OCI-LY7 (cell line): ENCODE results near the gene MYMK. TPM values are rescaled to one million over a fixed set of nuclear protein-coding genes. Genes with fewer than 3 reads are reported as not detected.

ENCODE experiments used
- BruUV-seq: library from RNA; stranded (reverse); fragments of 400-500 nt; replicated peaks from 2 replicates; lab custom pipeline; 2021; lab: Mats Ljungman, UMichigan
- CTCF ChIA-PET: fragments of 300-600 bp; sonication (Branson Sonifier 250); formaldehyde crosslinking; loops from one replicate; lab custom pipeline; 2022; ENCODE audit warnings: antibody characterized with exemption; ENCODE audit not compliant: unreplicated experiment; lab: Charles Lee
- POLR2A ChIA-PET: fragments of 300-600 bp; sonication (Branson Sonifier 250); formaldehyde crosslinking; loops from one replicate; lab custom pipeline; 2022; ENCODE audit warnings: antibody characterized with exemption; lab: Charles Lee
- DNase-seq: peaks from one replicate; pipeline ENCODE4 v3.0.0-alpha.2; 2015; ENCODE audit warnings: low spot score
- H2AFZ ChIP-seq: fragments of 200-600 bp; sonication (generic), shearing (Covaris generic); 2 replicates; pipeline ENCODE4 v1.6.1; 2014; ENCODE audit warnings: mild to moderate bottlenecking, antibody characterized with exemption, low read length, moderate library complexity
- H3K27ac ChIP-seq: fragments of 200-600 bp; sonication (generic); 2 replicates; pipeline ENCODE4 v1.5.1; 2014; ENCODE audit warnings: mixed run types, low read depth, mild to moderate bottlenecking, moderate library complexity, low read length, inconsistent platforms; ENCODE audit not compliant: poor library complexity, severe bottlenecking
- H3K36me3 ChIP-seq: fragments of 200-600 bp; sonication (generic); 2 replicates; pipeline ENCODE4 v1.6.1; 2014; ENCODE audit warnings: mild to moderate bottlenecking, antibody characterized with exemption, low read length, moderate library complexity, mixed read lengths; ENCODE audit not compliant: insufficient read depth
- H3K4me1 ChIP-seq: fragments of 200-600 bp; sonication (generic); 2 replicates; pipeline ENCODE4 v1.5.1; 2014; ENCODE audit warnings: mild to moderate bottlenecking, low read length; ENCODE audit not compliant: insufficient read depth, poor library complexity, severe bottlenecking
- H3K4me2 ChIP-seq: fragments of 200-600 bp; sonication (generic); 2 replicates; pipeline ENCODE4 v1.6.1; 2014; ENCODE audit warnings: mild to moderate bottlenecking, low read length
- H3K4me3 ChIP-seq: fragments of 200-600 bp; sonication (generic); 2 replicates; pipeline ENCODE4 v1.5.1; 2014; ENCODE audit warnings: mild to moderate bottlenecking, low read depth, low read length; ENCODE audit not compliant: poor library complexity, severe bottlenecking
- H3K79me2 ChIP-seq: fragments of 200-600 bp; sonication (generic); 2 replicates; pipeline ENCODE4 v1.6.1; 2016; ENCODE audit warnings: low read depth, mild to moderate bottlenecking, low read length, moderate library complexity, mixed read lengths; ENCODE audit not compliant: insufficient read depth
- H3K9me2 ChIP-seq: fragments of 200-600 bp; sonication (generic); 2 replicates; pipeline ENCODE4 v1.6.1; 2016; ENCODE audit warnings: mild to moderate bottlenecking, low read length, mixed read lengths; ENCODE audit not compliant: insufficient read depth
- H3K9me3 ChIP-seq: fragments of 200-600 bp; sonication (generic); 2 replicates; pipeline ENCODE4 v1.6.1; 2014; ENCODE audit warnings: mild to moderate bottlenecking, mixed run types, low read length, mixed read lengths
- H4K20me1 ChIP-seq: fragments of 200-600 bp; sonication (generic); 2 replicates; pipeline ENCODE4 v1.6.1; 2014; ENCODE audit warnings: mild to moderate bottlenecking, antibody characterized with exemption, low read length, moderate library complexity, mixed read lengths; ENCODE audit not compliant: insufficient read depth
- EZH2phosphoT487 ChIP-seq: fragments of 200-600 bp; sonication (generic); IDR thresholded peaks from 2 replicates; pipeline ENCODE4 v1.6.1; 2018; ENCODE audit warnings: low read depth, borderline replicate concordance, mild to moderate bottlenecking, mixed run types, antibody characterized with exemption, low read length, moderate library complexity, mixed read lengths
- intact Hi-C: fragments of 100-400 bp; cut with micrococcal nuclease; formaldehyde crosslinking; loops from one replicate; pipeline ENCODE4 v1.10.0; 2022; ENCODE audit not compliant: unreplicated experiment
- total RNA-seq, 2 experiments: library from RNA; depleted of rRNA in 1 of 2; stranded (reverse); fragments of >200 nt in 1 of 2; shearing (Covaris generic) in 1 of 2; gene quantifications; 2 replicates each; pipeline ENCODE4 v1.2.3, GENCODE V29; 2014 to 2022
- TF ChIP-seq, protein P1 (sequence below): fragments of 200-600 bp; sonication (generic); conservative IDR thresholded peaks from 2 replicates; pipeline ENCODE4 v1.5.1; 2014; ENCODE audit warnings: mild to moderate bottlenecking, antibody characterized with exemption, low read length, moderate library complexity, mixed read lengths

Gene MYMK
- total RNA-seq, 2 experiments from 2014 or later: not detected

- intact Hi-C loops: no loop called here
- POLR2A ChIA-PET: no interaction called here
These were observed 10.1 kb downstream of the MYMK start for GRCh38 chr9:133514460-133515239.

GRCh38 chr9:133513214-133514100 lies 11.3 kb downstream of the MYMK start:
- Histone ChIP-seq H4K20me1 (no peaks in the 10 kb centered on the region), H3K79me2 (no peaks in the 10 kb centered on the region), H3K4me2 (no peak overlapping the region), H3K4me3 (no peak overlapping the region), H3K9me3 (no peaks in the 10 kb centered on the region), H3K4me1 (no peaks in the 10 kb centered on the region), H2AFZ (no peak overlapping the region), H3K36me3 (no peaks in the 10 kb centered on the region), H3K27ac (no peak overlapping the region), H3K9me2 (no peaks in the 10 kb centered on the region)
- ChIA-PET CTCF (no interaction called here), POLR2A (no interaction called here)
- intact Hi-C loops: no loop called here
- no TSS peak for BruUV-seq
- DNase-seq: no peak
- TF ChIP-seq EZH2phosphoT487: no peak
- TF ChIP-seq, protein P1, sequence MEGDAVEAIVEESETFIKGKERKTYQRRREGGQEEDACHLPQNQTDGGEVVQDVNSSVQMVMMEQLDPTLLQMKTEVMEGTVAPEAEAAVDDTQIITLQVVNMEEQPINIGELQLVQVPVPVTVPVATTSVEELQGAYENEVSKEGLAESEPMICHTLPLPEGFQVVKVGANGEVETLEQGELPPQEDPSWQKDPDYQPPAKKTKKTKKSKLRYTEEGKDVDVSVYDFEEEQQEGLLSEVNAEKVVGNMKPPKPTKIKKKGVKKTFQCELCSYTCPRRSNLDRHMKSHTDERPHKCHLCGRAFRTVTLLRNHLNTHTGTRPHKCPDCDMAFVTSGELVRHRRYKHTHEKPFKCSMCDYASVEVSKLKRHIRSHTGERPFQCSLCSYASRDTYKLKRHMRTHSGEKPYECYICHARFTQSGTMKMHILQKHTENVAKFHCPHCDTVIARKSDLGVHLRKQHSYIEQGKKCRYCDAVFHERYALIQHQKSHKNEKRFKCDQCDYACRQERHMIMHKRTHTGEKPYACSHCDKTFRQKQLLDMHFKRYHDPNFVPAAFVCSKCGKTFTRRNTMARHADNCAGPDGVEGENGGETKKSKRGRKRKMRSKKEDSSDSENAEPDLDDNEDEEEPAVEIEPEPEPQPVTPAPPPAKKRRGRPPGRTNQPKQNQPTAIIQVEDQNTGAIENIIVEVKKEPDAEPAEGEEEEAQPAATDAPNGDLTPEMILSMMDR: no peak

More at GRCh38 chr9:133514460-133515239, 10.1 kb downstream of the MYMK start:
- no peaks in the 10 kb centered on the region for H3K9me3 ChIP-seq
- no peaks in the 10 kb centered on the region for H3K79me2 ChIP-seq
- BruUV-seq: no TSS peak
- no peak overlapping the region for H3K4me2 ChIP-seq
- H2AFZ ChIP-seq: no peak overlapping the region
- CTCF ChIA-PET: no interaction called here
- no peak for TF ChIP-seq EZH2phosphoT487
- TF ChIP-seq, protein P1: no peak
- no peaks in the 10 kb centered on the region for H3K9me2 ChIP-seq
- no peaks in the 10 kb centered on the region for H3K4me1 ChIP-seq
- no peaks in the 10 kb centered on the region for H4K20me1 ChIP-seq
- H3K36me3 ChIP-seq: no peaks in the 10 kb centered on the region
- H3K27ac ChIP-seq: no peak overlapping the region
- DNase-seq: no peak
- H3K4me3 ChIP-seq: no peak overlapping the region
